Testis (tissue), 3 donors: ENCODE data around the gene FAM234B. TPM values are rescaled to one million over a fixed set of nuclear protein-coding genes. Genes with fewer than 3 reads are reported as not detected.

Experiments used
- DNase-seq: peaks from one replicate; pipeline ENCODE4 v3.0.0-alpha.2; 2019
- H3K27ac ChIP-seq, 2 donors: fragments of 200-600 bp; sonication (generic); one replicate each; pipeline ENCODE4 v1.5.1; 2019
- H3K27me3 ChIP-seq: fragments of 200-600 bp; sonication (generic); one replicate; pipeline ENCODE4 v1.5.1; 2019
- H3K36me3 ChIP-seq: fragments of 200-600 bp; sonication (generic); one replicate; pipeline ENCODE4 v1.5.1; 2017; ENCODE audit warnings: low read depth; ENCODE audit errors: missing control alignments
- H3K4me1 ChIP-seq: fragments of 200-600 bp; sonication (generic); one replicate; pipeline ENCODE4 v1.5.1; 2019
- H3K4me3 ChIP-seq, 2 donors: fragments of 200-600 bp; sonication (generic); one replicate each; pipeline ENCODE4 v1.5.1; 2017 to 2019
- H3K9me3 ChIP-seq: fragments of 200-600 bp; sonication (generic); one replicate; pipeline ENCODE4 v1.5.1; 2017
- CTCF ChIP-seq, 3 experiments: fragments of 450-650 bp in 2 of 3; fragments of 200-600 bp in 1 of 3; sonication (generic) in 1 of 3; IDR thresholded peaks; one replicate each; pipeline ENCODE4 v1.5.1; 2016 to 2019; ENCODE audit warnings: antibody characterized with exemption in 3 of 3, mild to moderate bottlenecking in 2 of 3, moderate library complexity in 1 of 3
- POLR2A ChIP-seq: fragments of 450-650 bp; IDR thresholded peaks from one replicate; pipeline ENCODE4 v1.6.1; 2017; ENCODE audit warnings: antibody characterized with exemption, mild to moderate bottlenecking, moderate library complexity
- WGBS, 2 donors: methylation state at CpG; one replicate each; pipeline ENCODE4 v1.1.5; 2018; 5-methylcytosine and 5-hydroxymethylcytosine counted together
- intact Hi-C: fragments of 100-400 bp; cut with DNase I; formaldehyde crosslinking; loops from one replicate; pipeline ENCODE4 v1.15.1; 2023; ENCODE audit warnings: low total_unique reads
- polyA plus RNA-seq: library from polyadenylated mRNA; stranded (reverse); fragments of 350-450 nt; fragmentation: Illumina TruSeq; extraction: RNeasy Lipid Tissue Mini Kit (QIAGEN cat#74804); gene quantifications from one replicate; pipeline ENCODE4 v1.2.3, GENCODE V29; 2014; ENCODE audit warnings: low read depth, low replicate concordance; ENCODE audit not compliant: insufficient read depth
- total RNA-seq, 2 donors: library from RNA; depleted of rRNA; stranded (reverse); fragments of >200 nt; gene quantifications; one replicate each; pipeline ENCODE4 v1.2.3, GENCODE V29; 2016

The FAM234B gene
- total and polyA plus RNA-seq, 3 donors from 2014 or later: 11.0 to 13.2 (median 13.0) TPM

GRCh38 chr12:13099066-13099843 is 55.1 kb downstream of the FAM234B start:
- no peak for DNase-seq
- Histone ChIP-seq H3K9me3 (no peaks in the 10 kb centered on the region), H3K27ac (peak overlapping the region in 1 of 2 donors; percentile 95), H3K4me3 (no peak overlapping the region), H3K27me3 (no peaks in the 10 kb centered on the region), H3K4me1 (peaks cover 29% of the 10 kb centered on the region), H3K36me3 (no peaks in the 10 kb centered on the region)
- TF ChIP-seq CTCF (IDR thresholded peaks at IDR 0.05): no peak
- TF ChIP-seq POLR2A: no peak
- 78 to 79% methylated on average over 8 of the region's 8 CpGs for WGBS, 2 donors
- intact Hi-C loops: loop anchor here (5.0 to 10.0 kb wide), 2 partner anchors 97 to 184 kb away; partner anchors contain the start of gene HEBP1

GRCh38 chr12:13099844-13100604 is 55.8 kb downstream of the FAM234B start:
- intact Hi-C loops: loop anchor here (5.0 to 10.0 kb wide), 3 partner anchors 97 to 185 kb away; partner anchors contain the start of genes EMP1 and HEBP1
- H3K4me1 ChIP-seq: peaks cover 29% of the 10 kb centered on the region

GRCh38 chr12:13100605-13100881 is 56.4 kb downstream of the FAM234B start:
- intact Hi-C loops: loop anchor here (5.0 kb wide), 1 partner anchor 97 kb away; the partner anchor contains the start of gene EMP1
- DNase-seq: no peak
- 16 to 20% methylated on average over 6 of the region's 6 CpGs for WGBS, 2 donors
- Histone ChIP-seq H3K4me1 (peaks cover 29% of the 10 kb centered on the region), H3K36me3 (no peaks in the 10 kb centered on the region), H3K4me3 (peak overlapping the region in 1 of 2 donors; percentile 74), H3K9me3 (no peaks in the 10 kb centered on the region), H3K27ac (peak overlapping the region; percentile 86 to 95), H3K27me3 (no peaks in the 10 kb centered on the region)
- TF ChIP-seq CTCF (IDR thresholded peaks at IDR 0.05): no peak
- no peak for TF ChIP-seq POLR2A

More at GRCh38 chr12:13099844-13100604, 55.8 kb downstream of the FAM234B start:
- Histone ChIP-seq H3K4me3 (no peak overlapping the region), H3K27me3 (no peaks in the 10 kb centered on the region), H3K9me3 (no peaks in the 10 kb centered on the region), H3K27ac (peak overlapping the region; percentile 86 to 95), H3K36me3 (no peaks in the 10 kb centered on the region)
- WGBS, 2 donors: 79 to 84% methylated on average over 10 of the region's 10 CpGs
- no peak for TF ChIP-seq POLR2A
- no peak for TF ChIP-seq CTCF (IDR thresholded peaks at IDR 0.05)
- DNase-seq: no peak

- WGBS, 2 donors: 1 to 2% methylated on average over 43 to 65 of the region's 79 CpGs
- Histone ChIP-seq H3K9me3 (no peaks in the 10 kb centered on the region), H3K4me3 (peak overlapping the region; percentile 67 to 74), H3K27me3 (no peaks in the 10 kb centered on the region), H3K27ac (peak overlapping the region; percentile 86 to 95), H3K4me1 (peaks cover 29% of the 10 kb centered on the region), H3K36me3 (no peaks in the 10 kb centered on the region)
- TF ChIP-seq POLR2A (no peak), CTCF (IDR thresholded peaks at IDR 0.05) (no peak)
- intact Hi-C loops: loop anchor here (5.0 kb wide), 1 partner anchor 96 kb away; the partner anchor contains the start of gene EMP1
- peak; percentile 88 for DNase-seq
Observed at GRCh38 chr12:13100882-13101769, 56.9 kb downstream of the FAM234B start.
